K562 treated with DMSO at 1 percent for 24 hours (cell line): ENCODE measurements around the gene ELOVL1. TPM values are rescaled to one million over a fixed set of nuclear protein-coding genes. Genes with fewer than 3 reads are reported as not detected.

Source experiments
- total RNA-seq: library from RNA; unstranded; fragments of 300-600 nt; gene quantifications from 2 replicates; pipeline ENCODE4 v1.2.3, GENCODE V29; 2022; ENCODE audit warnings: low read depth; ENCODE audit not compliant: insufficient read depth

Gene ELOVL1
- 127 and 138 TPM in 2 replicates for total RNA-seq

GRCh38 chr1:43367904-43368645, at the start of gene ELOVL1:
ELOVL1 (minus strand) TSS chr1:43368011; CDS start chr1:43365609, 2,402 bp downstream.

GRCh38 chr1:43389326-43390313, 21.8 kb upstream of the ELOVL1 start, which contains the start of the genes MED8 and SZT2:
MED8 (minus strand) TSS chr1:43389800; CDS start chr1:43389764, 36 bp downstream.
SZT2 (plus strand) TSS chr1:43389899; CDS start chr1:43389969, 70 bp downstream.

GRCh38 chr1:43358746-43359693, 8.8 kb downstream of the ELOVL1 start, which contains the start of gene CDC20:
CDC20 (plus strand) TSS chr1:43358981; CDS start chr1:43359216, 235 bp downstream.

GRCh38 chr1:43337588-43337987, 30.2 kb downstream of the ELOVL1 start, which contains the start of gene MPL:
MPL (plus strand) TSS chr1:43337818; CDS start chr1:43337849, 31 bp downstream.

Other genes starting within 250 kb of the ELOVL1 start
- 88.4 and 95.7 TPM in 2 replicates for gene EBNA1BP2, start 195.7 kb downstream of the ELOVL1 start, total RNA-seq
- not detected in 2 replicates for gene CFAP57, start 195.7 kb downstream of the ELOVL1 start, total RNA-seq
- gene TMEM125, start 98.0 kb downstream of the ELOVL1 start, total RNA-seq: 0.81 and 1.4 TPM in 2 replicates
- not detected in 2 replicates for gene C1orf210, start 82.4 kb downstream of the ELOVL1 start, total RNA-seq
- not detected in 2 replicates for gene TIE1, start 67.0 kb downstream of the ELOVL1 start, total RNA-seq
- gene MPL, start 30.2 kb downstream of the ELOVL1 start, total RNA-seq: not detected in 2 replicates
- 186 and 203 TPM in 2 replicates for gene CDC20, start 9.0 kb downstream of the ELOVL1 start, total RNA-seq
- gene MED8, start 21.8 kb upstream of the ELOVL1 start, total RNA-seq: 56.1 and 63.0 TPM in 2 replicates
- 23.4 and 29.5 TPM in 2 replicates for gene SZT2, start 21.9 kb upstream of the ELOVL1 start, total RNA-seq
- gene HYI, start 85.9 kb upstream of the ELOVL1 start, total RNA-seq: 11.1 and 35.5 TPM in 2 replicates
- 2.9 and 3.3 TPM in 2 replicates for gene PTPRF, start 162.9 kb upstream of the ELOVL1 start, total RNA-seq